Posterior cingulate gyrus (tissue), 11 donors: ENCODE results near the gene OAT.
A peak's percentile ranks its signal among the peaks of the same experiment; 100 is the strongest.

Source experiments
- DNase-seq, 10 donors: peaks; one replicate each; pipeline versions ENCODE4 v3.0.0 to v3.0.0-alpha.2; 2020 to 2021; ENCODE audit warnings: mixed read lengths in 3 of 10
- intact Hi-C: fragments of 100-400 bp; cut with DNase I; formaldehyde crosslinking; loops from one replicate; pipeline ENCODE4 v1.15.1; 2023

The OAT gene

GRCh38 chr10:124415210-124415609, 3.5 kb downstream of the OAT start:
- intact Hi-C loops, result loop anchor here (5.0 kb wide), 1 partner anchor 47 kb away; the partner anchor contains the start of gene LHPP
- DNase-seq, result no peak

- intact Hi-C loops, result no loop called here
- DNase-seq, result no peak
Measured at GRCh38 chr10:124414076-124414475, 4.6 kb downstream of the OAT start.

- DNase-seq, result no peak
- intact Hi-C loops, result no loop called here
Measured at GRCh38 chr10:124409696-124410095, 9.0 kb downstream of the OAT start.

GRCh38 chr10:124408357-124408756, 10.4 kb downstream of the OAT start:
- DNase-seq, result no peak
- intact Hi-C loops, result no loop called here

GRCh38 chr10:124407456-124407855, 11.3 kb downstream of the OAT start:
- intact Hi-C loops, result no loop called here
- no peak for DNase-seq

GRCh38 chr10:124403548-124403947, 15.2 kb downstream of the OAT start:
- peak in 1 of 10 donors; percentile 16 for DNase-seq
- intact Hi-C loops, result no loop called here

- DNase-seq, result no peak
Measured at GRCh38 chr10:124402273-124402672, 16.4 kb downstream of the OAT start.

GRCh38 chr10:124401633-124402032, 17.1 kb downstream of the OAT start:
- DNase-seq, result peak in 1 of 10 donors; percentile 10
- intact Hi-C loops, result no loop called here

More at GRCh38 chr10:124402273-124402672, 16.4 kb downstream of the OAT start:
- intact Hi-C loops, result no loop called here

- intact Hi-C loops, result no loop called here
Measured at GRCh38 chr10:124394583-124394982, 24.1 kb downstream of the OAT start.

GRCh38 chr10:124392626-124393342, 25.9 kb downstream of the OAT start:
- DNase-seq, result peak in 1 of 10 donors; percentile 83
- intact Hi-C loops, result no loop called here

More at GRCh38 chr10:124394583-124394982, 24.1 kb downstream of the OAT start:
- no peak for DNase-seq

GRCh38 chr10:124390471-124391187, 28.1 kb downstream of the OAT start:
- DNase-seq, result no peak
- intact Hi-C loops, result no loop called here

GRCh38 chr10:124389613-124390361, 28.9 kb downstream of the OAT start:
- intact Hi-C loops, result loop anchor here (1.0 to 5.0 kb wide), 2 partner anchors 395 to 807 kb away; no protein-coding TSS in a partner anchor

GRCh38 chr10:124388823-124389612, 29.7 kb downstream of the OAT start:
- DNase-seq, result peak; percentile 78 to 98 (median 87)
- intact Hi-C loops, result loop anchor here (1.0 to 5.0 kb wide), 2 partner anchors 395 to 807 kb away; no protein-coding TSS in a partner anchor

More at GRCh38 chr10:124389613-124390361, 28.9 kb downstream of the OAT start:
- DNase-seq, result peak in 1 of 10 donors; percentile 73

- intact Hi-C loops, result loop anchor here (5.0 kb wide), 1 partner anchor 806 kb away; no protein-coding TSS in a partner anchor
- DNase-seq, result no peak
Measured at GRCh38 chr10:124388476-124388822, 30.3 kb downstream of the OAT start.

- peak in 1 of 10 donors; percentile 57 for DNase-seq
- intact Hi-C loops, result loop anchor here (5.0 kb wide), 1 partner anchor 805 kb away; no protein-coding TSS in a partner anchor
Measured at GRCh38 chr10:124387078-124387874, 31.4 kb downstream of the OAT start.

- intact Hi-C loops, result loop anchor here (5.0 kb wide), 1 partner anchor 804 kb away; no protein-coding TSS in a partner anchor
- DNase-seq, result peak in 1 of 10 donors; percentile 66
Measured at GRCh38 chr10:124386186-124387077, 32.3 kb downstream of the OAT start.

- peak in 1 of 10 donors; percentile 52 for DNase-seq
- intact Hi-C loops, result loop anchor here (5.0 kb wide), 1 partner anchor 803 kb away; no protein-coding TSS in a partner anchor
Measured at GRCh38 chr10:124385627-124386185, 33.0 kb downstream of the OAT start.
